ENCODE data around the gene NDRG2. TPM values are rescaled to one million over a fixed set of nuclear protein-coding genes. Genes with fewer than 3 reads are reported as not detected.

Gene NDRG2
- total and polyA plus RNA-seq, 4 donors, result 46.1 to 112 (median 58.6) TPM

DNA sequence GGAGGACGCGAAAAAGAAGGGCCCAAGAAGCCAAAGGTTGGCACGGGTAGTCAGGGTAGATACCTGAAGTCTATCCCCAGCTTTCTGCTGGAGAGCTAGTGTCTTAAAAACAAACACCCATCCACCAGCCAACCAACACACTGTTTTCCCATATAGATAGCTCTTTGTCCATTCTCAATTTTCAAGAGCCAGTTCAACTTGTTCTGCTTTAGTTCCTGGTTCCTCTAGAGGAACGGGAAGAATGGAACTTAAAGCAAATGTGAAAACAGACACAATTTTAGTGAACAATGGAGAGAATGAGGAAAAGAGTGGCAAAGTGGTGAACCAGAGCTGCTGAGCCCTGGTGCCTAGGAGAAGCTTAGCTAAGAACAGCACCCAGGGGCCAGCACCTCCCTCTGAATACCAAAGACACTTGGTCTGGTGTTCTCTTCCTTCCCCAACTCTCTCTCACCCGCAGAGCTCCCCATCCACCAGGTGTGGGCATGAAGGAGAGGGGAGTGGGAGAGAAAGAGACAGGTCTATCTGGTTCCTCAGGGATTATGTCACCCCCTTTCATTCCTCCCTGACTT, 3.8 kb downstream of the NDRG2 start:
- ATAC-seq (ENCODE audit: insufficient read depth, low FRiP score) (no peak), DNase-seq (no peak)
- peaks cover 5 to 24% (median 16%) of the 10 kb centered on the region in 4 donors for H3K36me3 ChIP-seq (ENCODE audit: control insufficient read depth in 4 of 4, insufficient read depth in 4 of 4, low read length in 4 of 4)
- no peaks in the 10 kb centered on the region for H3K27me3 ChIP-seq (ENCODE audit: control insufficient read depth in 3 of 3, insufficient read depth in 3 of 3, low read length in 2 of 3)
- WGBS, 2 donors, result 89% methylated on average over 5 of the region's 5 CpGs
- H3K4me3 ChIP-seq, result no peak overlapping the region
- no peak overlapping the region for H3K27ac ChIP-seq (ENCODE audit: low read depth in 1 of 2, low read length in 1 of 2)
- no peaks in the 10 kb centered on the region for H3K9me3 ChIP-seq (ENCODE audit: control insufficient read depth in 4 of 4, insufficient read depth in 3 of 4, low read length in 3 of 4)
- no peak overlapping the region for H3K9ac ChIP-seq (ENCODE audit: insufficient read depth in 1 of 2, low read length in 2 of 2)
- peaks cover 3 to 17% (median 12%) of the 10 kb centered on the region in 5 donors for H3K4me1 ChIP-seq (ENCODE audit: control insufficient read depth in 5 of 5, insufficient read depth in 5 of 5, low read length in 5 of 5)
- no peak for TF ChIP-seq CTCF (IDR thresholded peaks at IDR 0.05; ENCODE audit: control extremely low read depth, extremely low read depth)

DNA sequence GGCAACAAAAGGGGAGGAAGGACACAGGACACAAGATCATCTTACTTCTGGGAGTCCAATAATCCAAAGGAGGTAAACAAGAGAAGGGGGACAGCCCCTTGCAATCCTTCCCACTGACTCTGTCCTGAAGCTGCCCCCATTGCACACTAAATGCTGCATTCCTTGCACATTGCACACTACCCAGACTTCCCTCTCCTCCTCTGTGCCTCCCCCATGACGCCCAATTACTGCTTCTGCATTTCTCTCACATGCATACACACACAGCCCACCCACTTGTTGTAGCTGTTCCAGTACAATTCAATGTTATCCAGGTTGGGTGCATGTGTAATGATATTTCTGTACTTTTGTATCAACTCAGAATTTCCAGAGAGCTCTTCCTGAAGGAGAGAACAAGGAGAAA, 5.5 kb downstream of the NDRG2 start:
- H3K9ac ChIP-seq (ENCODE audit: insufficient read depth in 1 of 2, low read length in 2 of 2), result no peak overlapping the region
- ATAC-seq (ENCODE audit: insufficient read depth, low FRiP score) (no peak), DNase-seq (no peak)
- no peaks in the 10 kb centered on the region for H3K27me3 ChIP-seq (ENCODE audit: control insufficient read depth in 3 of 3, insufficient read depth in 3 of 3, low read length in 2 of 3)
- no peak overlapping the region for H3K4me3 ChIP-seq
- H3K27ac ChIP-seq (ENCODE audit: low read depth in 1 of 2, low read length in 1 of 2), result no peak overlapping the region
- 23 to 60% methylated on average over 1 of the region's 1 CpG for WGBS, 2 donors
- H3K36me3 ChIP-seq (ENCODE audit: control insufficient read depth in 4 of 4, insufficient read depth in 4 of 4, low read length in 4 of 4), result peaks cover 5 to 24% (median 16%) of the 10 kb centered on the region in 4 donors
- H3K9me3 ChIP-seq (ENCODE audit: control insufficient read depth in 4 of 4, insufficient read depth in 3 of 4, low read length in 3 of 4), result no peaks in the 10 kb centered on the region
- TF ChIP-seq CTCF (IDR thresholded peaks at IDR 0.05; ENCODE audit: control extremely low read depth, extremely low read depth), result no peak
- peaks cover 0 to 15% (median 10%) of the 10 kb centered on the region in 5 donors for H3K4me1 ChIP-seq (ENCODE audit: control insufficient read depth in 5 of 5, insufficient read depth in 5 of 5, low read length in 5 of 5)

GRCh38 chr14:21018781-21019180, 6.1 kb downstream of the NDRG2 start:
- WGBS, 2 donors, result 93 to 98% methylated on average over 3 of the region's 3 CpGs
- H3K27me3 ChIP-seq (ENCODE audit: control insufficient read depth in 3 of 3, insufficient read depth in 3 of 3, low read length in 2 of 3), result no peaks in the 10 kb centered on the region

More at GRCh38 chr14:21018781-21019180, 6.1 kb downstream of the NDRG2 start:
- Histone ChIP-seq H3K9me3 (ENCODE audit: control insufficient read depth in 4 of 4, insufficient read depth in 3 of 4, low read length in 3 of 4) (no peaks in the 10 kb centered on the region), H3K36me3 (ENCODE audit: control insufficient read depth in 4 of 4, insufficient read depth in 4 of 4, low read length in 4 of 4) (peaks cover 5 to 24% (median 16%) of the 10 kb centered on the region in 4 donors), H3K27ac (ENCODE audit: low read depth in 1 of 2, low read length in 1 of 2) (peak overlapping the region in 1 of 2 donors; percentile 9), H3K4me3 (no peak overlapping the region), H3K4me1 (ENCODE audit: control insufficient read depth in 5 of 5, insufficient read depth in 5 of 5, low read length in 5 of 5) (peaks cover 0 to 10% (median 7%) of the 10 kb centered on the region in 5 donors), H3K9ac (ENCODE audit: insufficient read depth in 1 of 2, low read length in 2 of 2) (no peak overlapping the region)
- ATAC-seq (ENCODE audit: insufficient read depth, low FRiP score), result no peak
- no peak for TF ChIP-seq CTCF (IDR thresholded peaks at IDR 0.05; ENCODE audit: control extremely low read depth, extremely low read depth)
- no peak for DNase-seq
